Fibroblast of villous mesenchyme (primary cell): ENCODE measurements around the gene LIN9. TPM values are rescaled to one million over a fixed set of nuclear protein-coding genes. Genes with fewer than 3 reads are reported as not detected.
"Not testable (repeated sequence)": the region's sequence is repeated elsewhere in the genome, so short reads cannot be mapped to it uniquely, and the experiment has no call there.

Experiments used
- DNase-seq: peaks from one replicate; pipeline ENCODE4 v3.0.0-alpha.2; 2010; ENCODE audit warnings: low read depth
- H3K4me3 ChIP-seq: 2 replicates; pipeline ENCODE4 v1.5.1; 2011; ENCODE audit warnings: low read depth, mild to moderate bottlenecking, low read length
- CTCF ChIP-seq: IDR thresholded peaks from 2 replicates; pipeline ENCODE4 v1.5.1; 2012; ENCODE audit warnings: low read depth, mild to moderate bottlenecking, low read length; ENCODE audit not compliant: insufficient read depth
- total RNA-seq: library from RNA; depleted of rRNA; stranded (reverse); fragments of >200 nt; gene quantifications from 2 replicates; pipeline ENCODE4 v1.2.3, GENCODE V29; 2012

Gene LIN9
- total RNA-seq, 1 donor = 5.6 TPM

GRCh38 chr1:226276987-226277386 is 32.0 kb downstream of the LIN9 start:
- no peak for DNase-seq
- no peak for TF ChIP-seq CTCF
- no peak overlapping the region for H3K4me3 ChIP-seq

GRCh38 chr1:226276077-226276682 is 32.8 kb downstream of the LIN9 start:
- DNase-seq = peak; percentile 14
- no peak for TF ChIP-seq CTCF
- no peak overlapping the region for H3K4me3 ChIP-seq

GRCh38 chr1:226274138-226274537 is 34.8 kb downstream of the LIN9 start:
- no peak overlapping the region for H3K4me3 ChIP-seq
- no peak for DNase-seq
- no peak for TF ChIP-seq CTCF

- not testable (repeated sequence) for DNase-seq, H3K4me3 ChIP-seq
Measured at GRCh38 chr1:226272233-226272902, 36.6 kb downstream of the LIN9 start.

- no peak for TF ChIP-seq CTCF
Measured at GRCh38 chr1:226268421-226269124, 40.4 kb downstream of the LIN9 start.

GRCh38 chr1:226261818-226262217 is 47.1 kb downstream of the LIN9 start:
- DNase-seq = no peak
- no peak for TF ChIP-seq CTCF
- no peak overlapping the region for H3K4me3 ChIP-seq

More at GRCh38 chr1:226268421-226269124, 40.4 kb downstream of the LIN9 start:
- DNase-seq = peak; percentile 17
- H3K4me3 ChIP-seq = no peak overlapping the region

GRCh38 chr1:226255380-226255779 is 53.6 kb downstream of the LIN9 start:
- peak; percentile 30 for DNase-seq
- no peak for TF ChIP-seq CTCF
- no peak overlapping the region for H3K4me3 ChIP-seq
